ENCODE results near the gene MYBBP1A.

DNA sequence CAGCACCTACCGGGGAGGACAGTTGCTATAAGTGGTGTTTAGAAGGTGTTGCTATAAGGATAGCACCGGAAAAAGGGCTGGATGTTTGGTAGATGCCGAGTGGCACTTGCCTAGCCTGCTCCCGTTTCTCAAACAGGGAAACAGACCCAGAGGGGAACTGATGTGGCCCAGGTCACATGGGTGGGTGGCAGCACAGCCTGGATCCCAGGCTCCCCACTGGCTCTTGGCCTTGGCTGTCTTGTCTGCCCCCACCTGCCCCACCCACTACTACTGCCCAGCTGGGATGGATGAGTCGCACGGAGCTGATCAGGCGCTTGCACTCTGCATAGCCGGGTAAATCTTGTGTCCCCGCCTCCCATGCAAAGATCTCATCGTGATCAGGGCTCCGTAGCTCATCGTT lies 36.3 kb upstream of the MYBBP1A start:
- TF ChIP-seq, protein P1, sequence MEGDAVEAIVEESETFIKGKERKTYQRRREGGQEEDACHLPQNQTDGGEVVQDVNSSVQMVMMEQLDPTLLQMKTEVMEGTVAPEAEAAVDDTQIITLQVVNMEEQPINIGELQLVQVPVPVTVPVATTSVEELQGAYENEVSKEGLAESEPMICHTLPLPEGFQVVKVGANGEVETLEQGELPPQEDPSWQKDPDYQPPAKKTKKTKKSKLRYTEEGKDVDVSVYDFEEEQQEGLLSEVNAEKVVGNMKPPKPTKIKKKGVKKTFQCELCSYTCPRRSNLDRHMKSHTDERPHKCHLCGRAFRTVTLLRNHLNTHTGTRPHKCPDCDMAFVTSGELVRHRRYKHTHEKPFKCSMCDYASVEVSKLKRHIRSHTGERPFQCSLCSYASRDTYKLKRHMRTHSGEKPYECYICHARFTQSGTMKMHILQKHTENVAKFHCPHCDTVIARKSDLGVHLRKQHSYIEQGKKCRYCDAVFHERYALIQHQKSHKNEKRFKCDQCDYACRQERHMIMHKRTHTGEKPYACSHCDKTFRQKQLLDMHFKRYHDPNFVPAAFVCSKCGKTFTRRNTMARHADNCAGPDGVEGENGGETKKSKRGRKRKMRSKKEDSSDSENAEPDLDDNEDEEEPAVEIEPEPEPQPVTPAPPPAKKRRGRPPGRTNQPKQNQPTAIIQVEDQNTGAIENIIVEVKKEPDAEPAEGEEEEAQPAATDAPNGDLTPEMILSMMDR (IDR thresholded peaks at IDR 0.05), result no peak
- no peak for TF ChIP-seq POLR2A (IDR thresholded peaks at IDR 0.05)
